GM21717 (cell line): ENCODE measurements around the gene SSMEM1.
"Not testable (repeated sequence)": the region's sequence is repeated elsewhere in the genome, so short reads cannot be mapped to it uniquely, and the experiment has no call there.

ENCODE experiments used
- ATAC-seq: cut with Tn5 transposase; IDR thresholded peaks from one replicate; pipeline ENCODE4 v1.9.1; 2021; ENCODE audit warnings: mild to moderate bottlenecking, moderate library complexity; ENCODE audit not compliant: unreplicated experiment

The SSMEM1 gene, protein sequence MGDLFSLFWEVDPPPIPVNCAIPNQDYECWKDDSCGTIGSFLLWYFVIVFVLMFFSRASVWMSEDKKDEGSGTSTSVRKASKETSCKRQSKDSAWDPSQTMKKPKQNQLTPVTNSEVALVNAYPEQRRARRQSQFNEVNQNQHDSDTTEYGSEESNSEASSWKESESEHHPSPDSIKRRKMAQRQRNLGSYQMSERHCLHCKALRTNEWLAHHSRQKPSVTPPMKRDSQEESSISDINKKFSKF

GRCh38 chr7:130207642-130208041 lies at the start of gene SSMEM1:
TSS of gene SSMEM1 (plus strand) at chr7:130207860. CDS start at chr7:130207911, 51 bp downstream.
- no peak for ATAC-seq

DNA sequence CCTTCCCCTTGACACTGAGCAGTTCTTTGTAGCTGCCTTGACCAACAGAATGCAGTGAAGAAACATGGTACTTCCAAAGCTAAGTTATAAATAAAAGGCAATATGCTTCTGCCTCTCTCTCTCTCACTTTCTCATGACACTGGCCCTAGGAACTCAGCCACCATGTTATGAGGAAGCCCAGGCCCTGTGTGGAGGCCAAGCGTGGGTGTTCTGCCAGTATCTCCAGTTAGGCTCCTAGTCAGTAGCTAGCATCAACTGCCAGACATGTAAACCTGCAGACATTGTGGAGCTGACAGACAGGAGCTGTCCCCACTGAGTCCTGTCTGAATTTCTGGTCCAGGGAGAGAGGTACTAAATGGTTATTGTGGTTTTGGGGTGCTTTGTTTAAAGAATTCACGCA lies 47.6 kb upstream of the SSMEM1 start:
- ATAC-seq: no peak

DNA sequence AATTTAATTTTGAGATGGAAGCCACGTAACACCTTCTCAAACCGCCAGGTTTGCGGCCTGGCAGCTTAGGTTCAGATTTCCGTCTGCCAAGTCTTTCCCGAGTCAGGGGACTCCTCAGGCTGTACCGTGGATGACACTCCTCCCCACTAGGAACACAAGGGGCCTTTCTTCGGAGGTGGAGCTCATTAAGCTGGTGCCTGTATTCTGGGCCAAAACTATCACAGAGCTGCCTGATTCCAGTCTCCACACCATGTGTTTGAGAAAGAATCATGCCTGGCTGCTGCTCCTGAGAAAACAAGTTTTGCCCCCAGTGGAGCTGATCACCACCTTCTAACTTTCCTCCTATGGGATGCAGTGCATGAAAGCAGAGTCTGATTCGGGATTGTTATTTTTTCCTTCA lies 47.2 kb upstream of the SSMEM1 start:
- no peak for ATAC-seq

DNA sequence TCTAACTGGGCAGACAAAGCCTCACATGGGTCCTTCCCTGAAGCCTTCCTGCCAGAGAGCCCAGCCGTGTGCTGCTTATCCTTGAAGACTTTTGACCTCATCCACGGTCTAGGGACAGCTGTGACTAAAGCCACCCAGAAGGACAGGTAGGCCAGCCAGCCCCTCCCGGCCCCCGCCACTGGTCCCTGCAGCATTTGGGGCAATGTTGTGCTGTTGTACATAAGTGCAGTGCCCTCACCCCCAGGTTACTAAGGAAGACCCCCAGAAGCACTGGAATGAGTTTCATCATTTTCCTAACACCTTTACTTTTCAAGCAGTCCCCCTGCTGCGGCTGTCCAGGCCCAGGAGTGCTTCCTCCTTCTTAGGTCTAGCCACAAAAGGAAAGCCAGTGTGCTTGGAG lies 45.5 kb upstream of the SSMEM1 start:
- no peak for ATAC-seq

- ATAC-seq: no peak
Observed at GRCh38 chr7:130174237-130174959, 33.3 kb upstream of the SSMEM1 start.

- ATAC-seq: no peak
Observed at GRCh38 chr7:130178251-130178650, 29.4 kb upstream of the SSMEM1 start.

- ATAC-seq: no peak
Observed at GRCh38 chr7:130179631-130180030, 28.0 kb upstream of the SSMEM1 start.

- no peak for ATAC-seq
Observed at GRCh38 chr7:130180571-130181262, 26.9 kb upstream of the SSMEM1 start.

DNA sequence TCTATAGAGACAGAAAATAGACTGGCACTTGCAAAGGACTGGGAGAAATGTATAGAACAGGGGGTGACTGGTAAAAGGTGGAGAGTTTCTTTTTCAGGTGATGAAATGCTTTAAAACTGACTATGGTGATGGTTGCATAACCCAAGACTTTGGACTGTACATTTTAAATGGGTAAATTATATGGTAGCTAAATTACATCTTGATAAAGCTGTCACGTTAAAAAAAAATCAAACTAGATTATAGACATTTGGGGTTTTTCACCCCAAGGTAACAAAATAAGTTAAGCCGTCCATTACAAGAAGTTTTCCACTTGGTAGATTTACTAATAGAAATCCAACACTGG lies 26.4 kb upstream of the SSMEM1 start:
- ATAC-seq: no peak

GRCh38 chr7:130182990-130183389 lies 24.7 kb upstream of the SSMEM1 start:
- peak; percentile 77 for ATAC-seq

DNA sequence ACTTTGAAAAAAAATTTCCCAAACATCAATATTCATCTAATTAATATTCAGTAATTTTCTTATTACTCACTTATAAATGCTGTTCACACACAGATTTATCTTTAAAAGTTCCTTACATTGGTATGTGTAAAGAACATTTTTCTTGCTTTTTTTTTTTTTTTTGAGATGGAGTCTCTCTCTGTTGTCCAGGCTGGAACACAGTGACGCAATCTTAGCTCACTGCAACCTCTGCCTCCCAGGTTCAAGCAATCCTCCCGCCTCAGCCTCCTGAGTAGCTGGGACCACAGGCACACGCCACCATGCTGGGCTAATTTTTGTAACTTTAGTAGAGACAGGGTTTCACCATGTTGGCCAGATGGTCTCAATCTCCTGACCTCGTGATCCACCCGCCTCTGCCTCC lies 23.3 kb upstream of the SSMEM1 start:
- not testable (repeated sequence) for ATAC-seq

- ATAC-seq: no peak
Observed at GRCh38 chr7:130187360-130187759, 20.3 kb upstream of the SSMEM1 start.

DNA sequence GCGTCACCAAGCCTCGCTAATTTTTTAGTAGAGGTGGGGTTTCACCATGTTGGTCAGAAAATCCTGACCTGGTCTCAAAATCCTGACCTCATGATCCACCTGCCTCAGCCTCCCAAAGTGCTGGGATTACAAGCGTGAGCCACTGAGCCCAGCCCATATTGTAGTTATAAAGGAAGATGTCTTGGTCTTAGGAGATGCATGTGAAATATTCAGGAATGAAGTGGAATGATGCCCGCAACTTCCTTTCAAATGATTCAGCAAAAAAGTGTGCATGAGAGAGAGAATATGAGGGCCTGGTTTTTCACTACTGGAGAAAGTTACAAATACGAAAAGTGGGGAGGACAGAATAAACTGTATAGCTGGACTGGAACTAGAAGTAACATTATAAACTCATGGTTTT lies 18.3 kb upstream of the SSMEM1 start:
- ATAC-seq: no peak

DNA sequence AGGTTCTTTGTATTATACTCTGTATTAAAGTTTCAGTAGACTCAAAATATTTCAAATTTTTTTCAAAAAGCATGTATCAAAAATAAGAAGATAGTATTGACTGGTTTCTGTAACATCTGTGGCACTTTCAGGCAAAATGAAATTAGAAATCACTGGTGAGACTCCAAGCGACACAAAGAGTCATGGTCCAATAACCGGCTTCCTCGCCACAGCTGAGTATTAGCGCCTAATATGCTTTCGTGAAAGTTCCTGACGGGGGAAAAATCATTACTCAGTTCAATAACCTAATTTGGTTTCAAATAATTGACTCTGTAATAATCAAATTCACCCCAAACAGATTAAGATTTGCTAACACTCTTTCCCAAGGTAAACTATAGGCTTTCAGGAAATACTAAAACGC lies 15.9 kb upstream of the SSMEM1 start:
- ATAC-seq: no peak

DNA sequence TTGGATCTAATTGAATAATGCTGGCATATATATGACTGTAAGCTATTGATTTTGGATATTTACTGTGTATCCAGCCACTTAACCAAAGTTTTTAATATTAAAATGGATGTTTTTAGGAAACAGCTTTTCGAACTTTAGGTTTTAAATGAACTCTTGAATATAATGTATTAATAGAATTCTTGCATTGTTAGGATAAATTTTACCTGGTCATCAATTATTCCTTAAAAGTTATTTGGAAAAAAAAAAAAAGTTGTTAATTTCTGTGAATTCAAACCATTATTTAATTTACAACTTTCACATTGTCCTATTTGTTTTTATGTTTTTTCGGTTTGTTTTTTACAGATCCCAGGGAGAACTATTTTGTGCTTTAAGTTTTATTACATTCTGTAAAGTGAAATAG lies 12.3 kb upstream of the SSMEM1 start:
- ATAC-seq: no peak

DNA sequence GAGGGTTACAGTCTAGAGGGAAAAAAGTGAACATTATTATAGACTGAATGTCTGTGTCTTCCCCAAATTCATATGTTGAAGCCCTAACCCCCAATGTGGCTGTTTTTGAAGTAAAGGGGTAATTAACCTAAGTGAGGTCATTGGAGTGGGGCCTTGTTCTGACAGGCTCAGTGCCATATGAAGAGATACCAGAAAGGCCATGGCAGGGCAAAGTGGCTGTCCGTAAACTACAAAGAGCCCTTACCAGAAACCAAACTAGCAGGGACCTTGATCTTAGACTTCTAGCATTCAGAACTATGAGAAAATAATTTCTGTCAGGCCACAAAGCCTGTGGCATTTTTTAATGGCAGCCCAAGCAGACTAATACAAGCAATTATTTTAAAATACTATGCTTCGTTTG lies 11.2 kb upstream of the SSMEM1 start:
- ATAC-seq: no peak

- ATAC-seq: no peak
Observed at GRCh38 chr7:130197094-130197493, 10.6 kb upstream of the SSMEM1 start.

DNA sequence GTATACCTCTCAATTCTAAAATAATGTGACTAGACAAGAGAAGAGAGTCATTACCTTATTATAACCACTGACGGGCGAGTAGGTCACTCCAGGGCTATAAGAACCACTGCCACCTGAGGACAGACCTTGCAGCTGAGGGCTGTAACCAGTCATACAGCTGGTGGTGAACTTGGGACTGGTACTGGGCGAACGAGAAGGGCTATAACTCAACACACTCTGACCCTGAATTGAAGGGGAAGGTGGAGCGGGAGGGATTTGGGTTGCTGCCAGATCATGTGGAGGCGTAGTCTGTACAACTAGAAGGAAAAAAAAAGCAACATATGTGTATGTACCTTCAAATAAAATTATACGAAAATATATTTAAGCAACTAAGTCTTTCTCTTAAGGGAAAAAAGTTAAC lies 5.9 kb upstream of the SSMEM1 start:
- no peak for ATAC-seq

- ATAC-seq: peak; percentile 88
Observed at GRCh38 chr7:130205084-130205947, 2.3 kb upstream of the SSMEM1 start, which contains the start of gene TMEM209. TSS of gene TMEM209 (minus strand) at chr7:130205406. CDS start at chr7:130205375, 31 bp downstream.

DNA sequence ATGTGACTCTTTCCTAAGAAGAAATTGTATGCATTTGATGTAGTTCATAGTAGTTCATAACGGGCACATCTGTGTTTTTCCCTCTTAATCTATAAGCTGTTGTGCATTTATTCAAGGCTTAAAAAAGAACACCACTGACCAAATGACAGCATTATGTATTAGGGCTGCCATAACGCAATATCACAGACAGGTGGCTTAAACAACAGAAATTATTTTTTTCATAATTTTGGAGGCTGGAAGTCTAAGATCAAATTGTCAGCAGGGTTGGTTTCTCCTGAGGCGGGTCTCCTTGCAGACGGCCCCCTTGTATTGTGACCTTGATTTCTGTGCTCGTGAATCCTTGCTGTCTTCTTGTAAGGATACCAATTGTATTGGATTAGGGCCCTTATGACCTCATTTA lies 627 bp upstream of the SSMEM1 start:
- no peak for ATAC-seq

DNA sequence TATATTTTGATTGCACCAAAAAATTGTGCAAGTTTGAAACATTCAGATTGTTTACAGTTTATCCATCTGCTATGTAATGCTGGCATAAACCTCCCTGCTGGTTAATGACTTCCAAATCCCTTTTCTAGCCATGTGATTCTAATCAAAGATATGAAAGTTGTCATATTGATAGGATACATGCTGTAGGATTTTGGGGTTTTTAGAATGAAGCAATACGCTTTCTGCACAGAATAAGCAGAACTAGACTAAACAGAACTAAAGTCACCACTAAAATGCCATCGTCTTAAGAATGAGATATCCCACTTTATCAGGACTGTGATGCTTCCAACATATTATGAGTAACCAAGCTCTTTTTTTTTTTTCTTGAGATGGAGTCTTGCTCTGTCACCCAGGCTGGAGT lies 856 bp downstream of the SSMEM1 start:
- no peak for ATAC-seq
